Calu3 (cell line): Measurements from ENCODE around the gene PDE7B. TPM values are rescaled to one million over a fixed set of nuclear protein-coding genes. Genes with fewer than 3 reads are reported as not detected.

Experiments used
- BruUV-seq: library from RNA; stranded (reverse); fragments of 400-500 nt; replicated peaks from 2 replicates; lab custom pipeline; 2021; lab: Mats Ljungman, UMichigan
- CTCF ChIA-PET: fragments of 300-600 bp; sonication (Branson Sonifier 250); formaldehyde crosslinking; loops from one replicate; lab custom pipeline; 2022; ENCODE audit warnings: antibody characterized with exemption; lab: Charles Lee
- DNase-seq: peaks from one replicate; pipeline ENCODE4 v3.0.0; 2022
- H3K27ac Mint-ChIP-seq: one replicate; pipeline ENCODE4 v1.8.0; 2022; ENCODE audit warnings: mixed read lengths; ENCODE audit not compliant: unreplicated experiment
- H3K27me3 Mint-ChIP-seq: one replicate; pipeline ENCODE4 v1.8.0; 2022; ENCODE audit warnings: mixed read lengths; ENCODE audit not compliant: unreplicated experiment
- H3K36me3 Mint-ChIP-seq: one replicate; pipeline ENCODE4 v1.8.0; 2022; ENCODE audit warnings: mild to moderate bottlenecking, moderate library complexity, mixed read lengths; ENCODE audit not compliant: insufficient read depth, unreplicated experiment
- H3K4me1 Mint-ChIP-seq: one replicate; pipeline ENCODE4 v1.8.0; 2022; ENCODE audit warnings: mild to moderate bottlenecking, low read depth, mixed read lengths; ENCODE audit not compliant: unreplicated experiment
- H3K4me3 Mint-ChIP-seq: one replicate; pipeline ENCODE4 v1.8.0; 2022; ENCODE audit warnings: mild to moderate bottlenecking, low read depth, moderate library complexity, mixed read lengths; ENCODE audit not compliant: unreplicated experiment
- H3K9me3 Mint-ChIP-seq: one replicate; pipeline ENCODE4 v1.8.0; 2022; ENCODE audit warnings: low read depth, mixed read lengths; ENCODE audit not compliant: unreplicated experiment
- intact Hi-C: fragments of 100-400 bp; cut with micrococcal nuclease; formaldehyde crosslinking; loops from one replicate; pipeline ENCODE4 v1.10.0; 2022; ENCODE audit not compliant: unreplicated experiment
- total RNA-seq: library from RNA; stranded (reverse); gene quantifications from 2 replicates; pipeline ENCODE4 v1.2.3, GENCODE V29; 2022
- TF ChIP-seq, protein P1 (sequence below): fragments of 200-600 bp; IDR thresholded peaks from one replicate; pipeline ENCODE4 v1.8.0; 2022; ENCODE audit warnings: antibody characterized with exemption; ENCODE audit not compliant: unreplicated experiment

The PDE7B gene
- total RNA-seq, 1 experiment from 2014 or later = 0.09 TPM

DNA sequence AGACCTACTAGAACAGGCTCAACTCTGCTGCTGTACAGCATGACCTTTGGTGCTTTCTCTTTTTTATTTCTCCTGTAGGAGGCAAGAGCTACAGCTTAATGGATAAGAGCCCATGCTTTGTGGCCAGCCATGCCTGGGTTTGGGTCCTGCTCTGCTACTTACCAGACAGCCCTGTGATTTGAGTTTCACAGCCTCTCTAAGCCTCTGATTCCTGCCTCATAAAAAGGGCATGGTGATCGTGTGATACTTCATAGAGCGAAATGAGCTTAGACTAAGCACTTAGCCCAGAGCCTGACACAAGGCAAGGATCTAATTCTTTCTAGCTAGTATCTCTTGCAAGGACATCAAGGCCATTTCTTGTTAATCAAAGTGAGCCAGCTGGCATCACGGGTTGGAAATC lies 19.3 kb upstream of the PDE7B start:
- no peak overlapping the region for H3K4me3 Mint-ChIP-seq
- DNase-seq = no peak
- peaks cover 14% of the 10 kb centered on the region for H3K4me1 Mint-ChIP-seq
- no TSS peak for BruUV-seq
- H3K9me3 Mint-ChIP-seq = no peaks in the 10 kb centered on the region
- CTCF ChIA-PET = no interaction called here
- H3K36me3 Mint-ChIP-seq = no peaks in the 10 kb centered on the region
- intact Hi-C loops = loop anchor here (10.0 kb wide), 1 partner anchor 483 kb away; no protein-coding TSS in a partner anchor
- TF ChIP-seq, protein P1, sequence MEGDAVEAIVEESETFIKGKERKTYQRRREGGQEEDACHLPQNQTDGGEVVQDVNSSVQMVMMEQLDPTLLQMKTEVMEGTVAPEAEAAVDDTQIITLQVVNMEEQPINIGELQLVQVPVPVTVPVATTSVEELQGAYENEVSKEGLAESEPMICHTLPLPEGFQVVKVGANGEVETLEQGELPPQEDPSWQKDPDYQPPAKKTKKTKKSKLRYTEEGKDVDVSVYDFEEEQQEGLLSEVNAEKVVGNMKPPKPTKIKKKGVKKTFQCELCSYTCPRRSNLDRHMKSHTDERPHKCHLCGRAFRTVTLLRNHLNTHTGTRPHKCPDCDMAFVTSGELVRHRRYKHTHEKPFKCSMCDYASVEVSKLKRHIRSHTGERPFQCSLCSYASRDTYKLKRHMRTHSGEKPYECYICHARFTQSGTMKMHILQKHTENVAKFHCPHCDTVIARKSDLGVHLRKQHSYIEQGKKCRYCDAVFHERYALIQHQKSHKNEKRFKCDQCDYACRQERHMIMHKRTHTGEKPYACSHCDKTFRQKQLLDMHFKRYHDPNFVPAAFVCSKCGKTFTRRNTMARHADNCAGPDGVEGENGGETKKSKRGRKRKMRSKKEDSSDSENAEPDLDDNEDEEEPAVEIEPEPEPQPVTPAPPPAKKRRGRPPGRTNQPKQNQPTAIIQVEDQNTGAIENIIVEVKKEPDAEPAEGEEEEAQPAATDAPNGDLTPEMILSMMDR = no peak
- H3K27me3 Mint-ChIP-seq = no peaks in the 10 kb centered on the region
- no peak overlapping the region for H3K27ac Mint-ChIP-seq

DNA sequence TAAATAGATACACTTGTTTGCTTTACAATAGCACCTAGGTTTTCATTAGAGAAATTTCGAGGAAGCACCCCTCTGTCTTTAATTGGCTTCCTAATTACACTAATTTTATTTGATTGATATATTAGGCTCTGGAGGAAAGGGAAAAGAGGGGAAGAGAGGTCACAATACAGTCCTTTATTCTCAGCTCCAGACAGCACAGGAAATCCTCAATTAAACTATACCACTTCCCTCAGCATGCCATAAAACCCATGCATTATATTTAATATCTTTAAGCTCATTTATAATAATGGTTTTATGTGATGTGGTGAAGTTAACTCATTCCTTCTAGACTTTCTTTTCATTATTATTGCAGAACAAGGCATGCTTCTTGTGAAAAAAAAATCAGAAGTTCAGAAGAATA lies 17.7 kb upstream of the PDE7B start:
- Mint-ChIP-seq H3K4me1 (peaks cover 14% of the 10 kb centered on the region), H3K36me3 (no peaks in the 10 kb centered on the region), H3K27ac (no peak overlapping the region), H3K27me3 (no peaks in the 10 kb centered on the region), H3K9me3 (no peaks in the 10 kb centered on the region), H3K4me3 (no peak overlapping the region)
- CTCF ChIA-PET = interaction anchor here (0.7 kb wide), 1 partner anchor 42 kb away, joined by 3 read pairs; no protein-coding TSS in a partner anchor
- TF ChIP-seq, protein P1 = no peak
- no TSS peak for BruUV-seq
- intact Hi-C loops = loop anchor here (10.0 kb wide), 1 partner anchor 481 kb away; no protein-coding TSS in a partner anchor
- no peak for DNase-seq

DNA sequence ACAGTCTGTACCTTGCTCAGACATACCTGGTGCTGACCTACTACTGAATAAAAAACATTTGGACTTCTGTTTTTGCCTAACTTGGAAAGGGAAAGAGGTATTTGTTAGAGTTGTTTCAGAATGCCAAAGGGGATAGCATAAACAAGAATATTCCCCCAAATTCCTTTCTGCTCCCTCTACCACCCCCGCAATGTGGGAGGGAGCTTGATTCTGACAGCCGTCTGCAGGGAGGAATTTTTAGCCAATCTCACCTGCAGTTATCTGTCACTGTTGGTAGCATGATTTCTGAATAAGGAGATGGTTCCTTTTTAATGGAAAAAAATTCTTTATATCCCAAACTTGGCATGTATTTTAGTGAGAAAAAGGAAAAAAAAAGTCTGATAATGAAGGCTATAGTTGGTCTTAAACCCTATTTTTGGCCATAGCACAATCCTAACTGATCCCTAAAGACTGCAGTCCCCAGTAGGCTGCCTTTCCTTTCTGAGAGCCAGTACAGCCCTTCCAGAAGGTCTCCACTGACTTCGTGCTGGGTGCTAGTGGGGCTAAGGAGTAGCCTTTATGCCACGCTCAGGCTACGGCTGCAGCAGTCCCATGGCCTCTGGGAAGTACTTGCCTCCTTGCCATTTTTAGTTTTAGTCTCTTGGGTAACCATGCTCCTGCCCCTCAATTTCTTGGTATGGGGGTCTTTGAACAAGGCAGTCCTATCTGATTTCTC lies 13.6 kb upstream of the PDE7B start:
- intact Hi-C loops = loop anchor here (10.0 kb wide), 1 partner anchor 477 kb away; no protein-coding TSS in a partner anchor
- no peak for DNase-seq
- no peaks in the 10 kb centered on the region for H3K9me3 Mint-ChIP-seq
- H3K27ac Mint-ChIP-seq = no peak overlapping the region
- BruUV-seq = no TSS peak
- H3K27me3 Mint-ChIP-seq = peaks cover 13% of the 10 kb centered on the region
- H3K4me3 Mint-ChIP-seq = no peak overlapping the region
- CTCF ChIA-PET = no interaction called here
- H3K4me1 Mint-ChIP-seq = no peaks in the 10 kb centered on the region
- TF ChIP-seq, protein P1 = no peak
- no peaks in the 10 kb centered on the region for H3K36me3 Mint-ChIP-seq

- TF ChIP-seq, protein P1 = no peak
- no peak for DNase-seq
- H3K27me3 Mint-ChIP-seq = peaks cover 13% of the 10 kb centered on the region
- H3K36me3 Mint-ChIP-seq = no peaks in the 10 kb centered on the region
- H3K4me1 Mint-ChIP-seq = no peaks in the 10 kb centered on the region
- CTCF ChIA-PET = no interaction called here
- no peak overlapping the region for H3K4me3 Mint-ChIP-seq
- H3K9me3 Mint-ChIP-seq = no peaks in the 10 kb centered on the region
- intact Hi-C loops = loop anchor here (10.0 kb wide), 1 partner anchor 476 kb away; no protein-coding TSS in a partner anchor
- BruUV-seq = no TSS peak
- H3K27ac Mint-ChIP-seq = no peak overlapping the region
These were observed 12.4 kb upstream of the PDE7B start for GRCh38 chr6:135839121-135839520.
